Activated CD8-positive, alpha-beta T cell treated with anti-CD3 and anti-CD28 coated beads for 36 hours (primary cell): ENCODE results near the gene ACTRT2. TPM values are rescaled to one million over a fixed set of nuclear protein-coding genes. Genes with fewer than 3 reads are reported as not detected.

Source experiments
- ATAC-seq: fragments of 200-7000 bp; cut with Tn5 transposase; one replicate; pipeline ENCODE4 v1.10.0; 2021; ENCODE audit warnings: mild to moderate bottlenecking, moderate library complexity
- CTCF ChIA-PET: fragments of 350-600 bp; sonication (Branson Sonifier 250); formaldehyde crosslinking; loops from one replicate; lab custom pipeline; 2021; ENCODE audit warnings: antibody characterized with exemption; lab: Charles Lee
- POLR2A ChIA-PET: fragments of 350-600 bp; sonication (Branson Sonifier 250); formaldehyde crosslinking; loops from one replicate; lab custom pipeline; 2021; ENCODE audit warnings: antibody characterized with exemption; lab: Charles Lee
- DNase-seq: peaks from one replicate; pipeline ENCODE4 v3.0.0-alpha.2; 2020
- H3K27ac Mint-ChIP-seq: one replicate; pipeline ENCODE4 v1.8.0; 2021; ENCODE audit warnings: mild to moderate bottlenecking, mixed read lengths
- H3K27me3 Mint-ChIP-seq: one replicate; pipeline ENCODE4 v1.8.0; 2021; ENCODE audit warnings: mixed read lengths
- H3K36me3 Mint-ChIP-seq: one replicate; pipeline ENCODE4 v1.8.0; 2021; ENCODE audit warnings: low read depth, mixed read lengths
- H3K4me1 Mint-ChIP-seq: one replicate; pipeline ENCODE4 v1.8.0; 2021; ENCODE audit warnings: low read depth, mixed read lengths
- H3K4me3 Mint-ChIP-seq: one replicate; pipeline ENCODE4 v1.8.0; 2021; ENCODE audit warnings: mild to moderate bottlenecking, moderate library complexity, mixed read lengths
- H3K9me3 Mint-ChIP-seq: one replicate; pipeline ENCODE4 v1.8.0; 2021; ENCODE audit warnings: mixed read lengths
- CTCF ChIP-seq: fragments of 200-600 bp; IDR thresholded peaks from one replicate; pipeline ENCODE4 v1.8.0; 2022; ENCODE audit warnings: antibody characterized with exemption, mild to moderate bottlenecking
- intact Hi-C: fragments of 100-400 bp; cut with micrococcal nuclease; formaldehyde crosslinking; loops from one replicate; pipeline ENCODE4 v1.10.0; 2022
- total RNA-seq, 2 experiments: library from RNA; stranded (reverse); gene quantifications; one replicate each; pipeline ENCODE4 v1.2.3, GENCODE V29; 2021

ACTRT2 gene
- total RNA-seq, 2 experiments from 2014 or later: not detected

GRCh38 chr1:3028531-3029282, 7.4 kb downstream of the ACTRT2 start:
- CTCF ChIA-PET: no interaction called here
- Mint-ChIP-seq H3K9me3 (no peaks in the 10 kb centered on the region), H3K36me3 (no peaks in the 10 kb centered on the region), H3K27ac (no peak overlapping the region), H3K4me3 (no peak overlapping the region), H3K27me3 (no peaks in the 10 kb centered on the region), H3K4me1 (peaks cover 16% of the 10 kb centered on the region)
- intact Hi-C loops: no loop called here
- TF ChIP-seq CTCF: no peak
- DNase-seq (no peak), ATAC-seq (no peak)
- POLR2A ChIA-PET: no interaction called here

GRCh38 chr1:3029481-3029961, 8.3 kb downstream of the ACTRT2 start:
- H3K27me3 Mint-ChIP-seq: no peaks in the 10 kb centered on the region
- ATAC-seq: no peak
- H3K9me3 Mint-ChIP-seq: no peaks in the 10 kb centered on the region
- H3K27ac Mint-ChIP-seq: no peak overlapping the region
- no peaks in the 10 kb centered on the region for H3K36me3 Mint-ChIP-seq
- POLR2A ChIA-PET: no interaction called here
- H3K4me1 Mint-ChIP-seq: peaks cover 19% of the 10 kb centered on the region
- no peak for DNase-seq
- no peak for TF ChIP-seq CTCF
- CTCF ChIA-PET: no interaction called here
- intact Hi-C loops: no loop called here
- H3K4me3 Mint-ChIP-seq: no peak overlapping the region

- DNase-seq (no peak), ATAC-seq (no peak)
- Mint-ChIP-seq H3K4me3 (no peak overlapping the region), H3K4me1 (peaks cover 19% of the 10 kb centered on the region), H3K9me3 (no peaks in the 10 kb centered on the region), H3K27me3 (no peaks in the 10 kb centered on the region), H3K36me3 (no peaks in the 10 kb centered on the region), H3K27ac (no peak overlapping the region)
- ChIA-PET CTCF (no interaction called here), POLR2A (no interaction called here)
- intact Hi-C loops: no loop called here
- no peak for TF ChIP-seq CTCF
Measured at GRCh38 chr1:3029991-3030662, 8.9 kb downstream of the ACTRT2 start.

GRCh38 chr1:3030663-3031381, 9.6 kb downstream of the ACTRT2 start:
- Mint-ChIP-seq H3K9me3 (no peaks in the 10 kb centered on the region), H3K27ac (no peak overlapping the region), H3K27me3 (no peaks in the 10 kb centered on the region), H3K4me1 (peaks cover 19% of the 10 kb centered on the region), H3K4me3 (no peak overlapping the region), H3K36me3 (no peaks in the 10 kb centered on the region)
- ChIA-PET CTCF (no interaction called here), POLR2A (no interaction called here)
- TF ChIP-seq CTCF: no peak
- DNase-seq: no peak
- intact Hi-C loops: no loop called here
- no peak for ATAC-seq
